HS-27A (cell line): ENCODE results near the gene TMX2.
"Not testable (repeated sequence)": the region's sequence is repeated elsewhere in the genome, so short reads cannot be mapped to it uniquely, and the experiment has no call there.

Source experiments
- DNase-seq: peaks from one replicate; pipeline ENCODE4 v3.0.0-alpha.2; 2012; ENCODE audit warnings: low read depth, missing footprints

The TMX2 gene, protein sequence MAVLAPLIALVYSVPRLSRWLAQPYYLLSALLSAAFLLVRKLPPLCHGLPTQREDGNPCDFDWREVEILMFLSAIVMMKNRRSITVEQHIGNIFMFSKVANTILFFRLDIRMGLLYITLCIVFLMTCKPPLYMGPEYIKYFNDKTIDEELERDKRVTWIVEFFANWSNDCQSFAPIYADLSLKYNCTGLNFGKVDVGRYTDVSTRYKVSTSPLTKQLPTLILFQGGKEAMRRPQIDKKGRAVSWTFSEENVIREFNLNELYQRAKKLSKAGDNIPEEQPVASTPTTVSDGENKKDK

DNA sequence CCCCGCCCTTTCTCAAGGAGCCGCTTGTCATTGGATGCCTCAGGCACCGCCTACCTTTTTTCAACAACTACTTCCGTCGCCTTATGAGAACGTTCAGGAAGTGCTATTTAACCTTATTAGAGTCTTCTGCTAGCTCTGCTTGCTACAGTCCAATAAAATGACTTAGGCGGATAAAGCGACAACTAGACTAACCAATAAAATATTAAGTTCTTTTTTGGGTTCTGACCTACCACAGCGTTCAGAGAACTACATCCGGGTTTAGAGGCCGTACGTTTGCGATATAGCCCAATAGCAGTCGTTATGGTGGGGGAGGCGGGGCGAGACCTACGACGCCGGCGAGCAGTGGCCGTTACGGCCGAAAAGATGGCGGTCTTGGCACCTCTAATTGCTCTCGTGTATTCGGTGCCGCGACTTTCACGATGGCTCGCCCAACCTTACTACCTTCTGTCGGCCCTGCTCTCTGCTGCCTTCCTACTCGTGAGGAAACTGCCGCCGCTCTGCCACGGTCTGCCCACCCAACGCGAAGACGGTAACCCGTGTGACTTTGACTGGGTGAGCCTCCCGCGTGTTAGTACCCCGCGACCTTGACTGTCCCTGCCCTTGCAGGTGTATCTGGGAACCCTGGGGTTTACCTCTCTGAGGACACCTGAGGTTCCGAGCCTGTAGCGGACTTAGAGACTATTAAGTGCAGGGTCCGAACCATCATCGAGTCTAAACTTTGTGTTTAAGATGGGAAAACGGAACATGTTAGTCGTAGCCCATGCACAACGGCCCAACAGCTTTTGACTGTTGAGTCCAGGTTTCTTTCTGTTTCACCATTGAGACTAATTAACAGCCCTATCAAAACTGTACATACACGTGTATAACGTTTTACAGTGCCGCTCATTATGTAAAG, at the start of gene TMX2:
Gene TMX2 (plus strand): TSS at position 338 of the 895 bp plus-strand sequence. CDS start 26 bp downstream, at position 364.
- peak; percentile 97 for DNase-seq

DNA sequence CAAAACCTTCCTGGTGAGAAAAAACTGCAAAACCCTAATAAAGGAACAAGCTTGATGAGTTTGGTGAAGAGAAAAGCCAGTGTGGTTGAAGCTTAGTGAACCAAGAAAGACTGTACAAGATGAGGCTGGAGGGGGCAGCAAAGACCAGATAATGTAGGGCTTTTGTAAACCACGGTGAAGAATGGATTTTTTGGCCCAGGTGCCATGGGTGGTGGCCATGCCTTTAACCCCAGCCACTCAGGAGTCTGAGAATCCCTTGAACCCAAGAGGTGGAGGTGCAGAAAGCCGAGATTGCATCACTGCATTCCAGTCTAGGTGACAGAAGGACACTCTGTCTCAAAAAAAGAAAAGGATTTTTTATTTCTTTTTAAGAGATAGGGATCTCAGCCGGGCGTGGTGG, 49.5 kb upstream of the TMX2 start:
- DNase-seq: no peak

DNA sequence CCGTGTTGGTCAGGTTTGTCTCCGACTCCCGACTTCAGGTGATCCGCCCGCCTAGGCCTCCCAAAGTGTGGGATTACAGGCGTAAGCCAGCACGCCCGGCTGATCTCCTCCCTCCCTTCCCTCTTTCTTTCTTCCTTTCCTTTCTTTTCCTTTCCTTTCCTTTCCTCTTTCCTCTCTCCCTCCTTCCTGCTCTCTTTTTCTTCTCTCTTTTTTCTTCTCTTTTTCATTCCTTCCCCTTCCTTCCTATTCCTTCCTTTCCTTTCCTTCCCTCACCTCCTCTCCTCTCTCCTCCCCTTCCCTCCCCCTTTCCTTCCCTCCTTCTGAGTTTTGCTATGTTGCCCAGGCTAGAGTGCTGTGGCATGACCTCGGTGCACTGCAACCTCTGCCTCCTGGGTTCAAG, 48.4 kb upstream of the TMX2 start:
- no peak for DNase-seq

DNA sequence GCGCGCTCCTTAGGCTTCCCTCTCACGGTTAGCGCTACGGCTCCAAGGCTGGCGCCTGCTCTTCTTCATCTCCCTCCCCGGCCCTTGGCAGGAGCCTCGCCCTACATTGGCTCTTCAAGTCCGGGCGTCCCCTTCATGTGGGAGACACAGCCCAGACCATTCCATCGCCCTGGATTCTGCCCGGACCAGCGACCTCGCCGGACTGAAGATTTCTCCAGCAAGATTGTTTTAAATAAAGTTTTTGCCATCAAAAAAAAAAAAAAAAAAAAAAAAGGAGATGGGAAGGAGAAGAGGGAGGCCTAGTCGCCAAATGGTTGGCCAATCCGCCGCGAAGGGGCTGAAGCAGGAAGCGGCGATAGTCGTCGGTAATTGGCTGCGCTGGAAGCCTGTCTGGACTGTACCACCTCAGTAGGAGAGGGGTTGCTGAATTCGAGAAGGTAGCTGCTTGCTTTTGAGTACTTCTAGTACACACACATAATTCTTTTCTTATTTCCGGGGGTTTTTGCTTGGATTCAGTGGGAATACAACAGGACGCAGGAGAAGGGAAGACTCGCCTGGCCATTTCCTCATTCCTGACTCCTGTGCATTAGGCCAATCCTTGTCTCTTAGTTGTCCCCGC, 45.2 kb upstream of the TMX2 start:
- DNase-seq: peak; percentile 98

DNA sequence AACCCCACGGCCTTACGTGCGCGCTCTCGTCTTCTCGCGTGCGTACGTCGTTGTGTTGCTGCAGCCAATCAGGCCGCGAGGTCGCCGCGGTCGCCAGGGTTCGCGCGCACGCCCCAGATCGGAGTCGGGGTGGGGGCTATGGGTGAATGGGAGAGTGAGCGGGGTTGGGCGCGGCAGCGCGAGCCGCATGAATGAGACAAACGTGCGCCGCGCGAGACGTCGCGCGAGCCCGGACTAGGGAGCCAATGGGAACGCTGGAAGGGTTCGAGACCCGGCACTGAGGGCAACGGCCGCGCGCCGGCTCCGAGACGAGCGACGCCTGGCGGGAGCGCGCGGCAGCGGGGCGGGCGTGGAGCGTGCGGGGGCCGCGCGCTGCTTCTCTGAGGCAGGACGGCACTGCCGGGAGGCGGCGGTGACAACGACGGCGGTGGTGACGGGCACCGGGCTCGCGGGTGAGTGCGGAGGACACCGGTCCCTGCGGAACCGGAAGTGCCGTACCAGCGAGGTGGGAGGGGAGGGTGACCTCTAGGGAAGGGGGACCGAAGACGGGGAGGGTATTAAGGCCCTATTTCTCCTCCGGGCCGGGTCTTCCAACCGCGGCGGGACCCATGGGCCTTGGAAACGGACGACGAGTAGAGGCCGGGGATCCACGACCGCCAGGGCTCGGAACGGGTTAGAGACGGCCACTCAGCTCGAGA, 44.5 kb upstream of the TMX2 start, which contains the start of gene ZDHHC5:
Gene ZDHHC5 (plus strand): TSS at position 379 of the 698 bp plus-strand sequence. CDS start 4,977 bp downstream, outside the sequence.
- no peak for DNase-seq

DNA sequence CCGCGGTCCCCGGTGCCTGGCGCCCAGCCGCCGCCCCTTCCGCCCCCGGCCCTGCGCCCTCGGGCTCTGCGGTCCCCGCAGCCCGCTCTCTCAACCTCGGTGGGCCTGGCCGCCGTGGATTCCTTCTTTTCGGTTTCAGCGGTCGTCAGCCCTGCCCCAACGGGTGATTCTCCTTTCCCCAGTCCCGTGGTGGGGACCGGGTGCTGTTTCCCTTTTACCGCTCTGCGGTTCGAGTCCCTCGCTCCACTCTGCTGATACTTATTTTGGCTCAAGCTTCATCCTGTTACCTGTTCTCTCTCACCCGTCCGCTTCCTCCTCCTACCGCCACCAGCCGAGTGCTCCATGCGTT, 44.0 kb upstream of the TMX2 start:
- DNase-seq: no peak

DNA sequence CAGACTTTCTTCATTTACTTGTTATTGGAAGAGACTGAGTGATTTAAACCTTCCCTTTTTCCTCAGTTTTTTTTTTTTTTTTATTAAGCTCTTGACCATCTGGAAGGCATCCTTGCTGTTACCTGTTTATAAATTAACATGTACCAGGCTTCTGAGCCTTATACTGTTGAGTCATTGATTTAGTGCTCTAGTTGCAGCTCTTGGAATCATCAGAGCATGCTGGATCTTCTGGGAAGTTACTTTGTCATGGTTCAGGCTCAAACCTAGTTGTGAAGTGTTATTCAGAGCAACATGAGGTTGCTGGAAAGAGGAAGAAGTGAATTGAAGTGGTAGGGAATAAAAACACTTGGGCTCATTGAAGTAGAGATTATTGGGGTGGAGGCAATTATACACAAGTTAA, 38.1 kb upstream of the TMX2 start:
- DNase-seq: no peak

DNA sequence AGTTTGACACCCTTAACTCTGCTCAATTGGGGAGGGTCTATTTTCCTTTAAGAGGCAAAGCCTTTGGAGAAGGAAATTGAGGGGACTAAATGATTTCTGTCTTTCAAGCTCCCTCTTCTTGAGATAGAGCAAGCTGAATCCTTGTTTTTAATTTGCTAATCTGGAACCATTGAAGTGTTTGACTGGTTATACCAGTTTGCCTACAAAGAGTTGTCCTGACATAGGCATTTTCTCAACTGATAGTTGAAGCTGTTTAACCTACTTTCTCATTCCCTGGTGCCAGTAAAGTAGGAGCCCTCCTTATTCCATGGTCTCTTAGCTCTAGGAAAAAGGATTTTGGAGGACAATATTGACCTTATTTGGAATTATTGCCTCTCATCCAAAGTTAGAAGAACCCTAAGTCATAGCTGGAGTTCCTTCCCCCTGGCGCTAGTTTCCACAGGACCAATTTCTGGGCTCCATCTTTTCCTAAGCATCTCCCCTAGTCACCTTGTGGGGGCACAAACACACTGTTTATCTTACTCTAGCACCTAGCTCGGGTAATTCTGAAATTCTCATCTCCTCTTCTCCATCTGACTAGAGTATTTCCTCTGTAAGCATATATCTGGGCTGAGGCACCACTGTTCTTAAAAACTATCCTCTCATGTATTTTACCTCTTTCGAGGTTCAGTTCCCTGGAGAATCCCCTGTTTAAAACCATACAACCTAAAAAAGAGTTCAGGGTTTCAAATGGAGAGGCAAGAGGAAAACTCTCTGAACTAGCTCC, 37.0 kb upstream of the TMX2 start:
- no peak for DNase-seq

DNA sequence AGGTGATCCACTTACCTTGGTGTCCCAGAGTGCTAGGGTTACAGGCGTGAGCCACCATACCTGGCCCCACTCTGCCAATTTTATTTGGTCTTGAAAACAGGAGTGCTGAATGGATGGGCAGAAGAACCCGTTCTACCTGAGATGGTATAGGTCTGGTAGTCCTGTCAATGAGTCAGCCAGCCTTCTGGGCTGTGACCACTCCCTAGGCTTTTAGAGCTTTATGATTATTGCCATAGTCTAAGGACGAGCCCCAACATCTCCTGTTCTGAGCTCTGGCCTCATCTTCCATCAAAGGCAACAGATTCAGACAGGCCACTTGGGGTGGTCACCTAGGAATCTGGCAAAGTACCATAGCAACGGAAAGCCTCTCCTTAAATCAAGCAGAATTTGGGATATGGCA, 33.0 kb upstream of the TMX2 start:
- no peak for DNase-seq

DNA sequence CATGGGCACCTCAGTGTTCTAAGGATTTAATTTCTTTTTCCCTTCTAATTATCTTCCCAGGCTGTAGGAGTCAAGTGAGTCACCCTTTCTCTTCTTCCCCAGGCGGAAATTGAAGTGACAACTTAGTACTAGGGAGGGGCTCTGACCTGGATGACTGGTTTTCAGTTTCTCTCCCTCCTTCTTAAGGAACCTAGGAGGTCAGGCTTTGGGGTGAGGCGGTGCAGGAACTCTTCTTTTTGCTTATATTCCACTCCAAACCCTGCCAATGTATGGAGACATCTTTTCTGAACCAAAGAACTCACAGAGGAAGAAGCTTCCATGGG, 31.9 kb upstream of the TMX2 start:
- DNase-seq: no peak

DNA sequence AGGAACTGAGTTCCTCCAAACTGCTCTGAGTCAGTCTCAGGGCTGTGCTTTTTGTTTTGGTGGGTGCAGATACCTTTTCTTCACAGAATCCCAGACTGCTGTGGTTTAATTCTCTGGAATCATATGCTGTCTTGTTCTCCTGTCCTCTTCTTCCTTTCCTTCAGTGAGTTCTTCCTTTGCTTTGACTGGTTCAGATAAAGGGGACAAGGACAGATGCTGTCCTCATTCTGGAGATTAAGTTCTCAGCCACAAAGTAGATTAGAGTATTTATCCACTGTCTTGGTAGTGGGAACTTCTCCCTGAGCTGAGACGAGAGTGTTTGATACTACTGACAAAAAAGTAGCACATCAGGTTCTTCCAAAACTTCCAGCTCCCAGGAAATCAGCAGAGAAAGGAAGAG, 31.2 kb upstream of the TMX2 start:
- no peak for DNase-seq

DNA sequence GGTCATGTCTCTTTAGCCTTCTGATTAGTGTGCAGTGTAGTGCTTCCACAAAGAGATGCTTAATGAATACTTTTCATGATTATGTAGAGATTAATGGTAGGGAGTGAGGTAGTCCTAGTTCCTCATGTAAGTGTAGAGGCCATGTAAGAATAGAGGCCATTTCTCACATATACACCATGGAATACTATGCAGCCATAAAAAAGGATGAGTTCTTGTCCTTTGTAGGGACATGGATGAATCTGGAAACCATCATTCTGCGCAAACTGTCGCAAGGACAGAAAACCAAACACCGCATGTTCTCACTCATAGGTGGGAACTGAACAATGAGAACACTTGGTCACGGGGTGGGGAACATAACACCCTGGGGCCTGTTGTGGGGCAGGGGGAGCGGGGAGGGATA, 21.9 kb upstream of the TMX2 start:
- not testable (repeated sequence) for DNase-seq

DNA sequence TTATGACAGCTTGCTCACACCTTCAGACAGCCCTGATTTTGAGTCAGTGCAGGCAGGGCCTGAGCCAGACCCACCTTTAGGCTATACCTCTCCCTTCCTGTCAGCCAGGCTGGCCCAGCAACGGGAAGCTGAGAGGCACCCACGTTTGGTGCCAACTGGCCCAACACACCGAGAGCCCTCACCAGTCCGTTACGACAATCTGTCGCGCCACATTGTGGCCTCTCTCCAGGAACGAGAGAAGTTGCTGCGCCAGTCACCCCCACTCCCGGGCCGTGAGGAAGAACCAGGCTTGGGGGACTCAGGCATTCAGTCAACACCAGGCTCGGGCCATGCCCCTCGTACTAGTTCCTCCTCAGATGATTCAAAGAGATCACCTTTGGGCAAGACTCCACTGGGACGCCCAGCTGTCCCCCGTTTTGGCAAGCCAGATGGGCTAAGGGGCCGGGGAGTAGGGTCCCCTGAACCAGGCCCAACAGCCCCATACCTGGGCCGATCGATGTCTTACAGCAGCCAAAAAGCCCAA, 13.5 kb upstream of the TMX2 start:
- DNase-seq: no peak

DNA sequence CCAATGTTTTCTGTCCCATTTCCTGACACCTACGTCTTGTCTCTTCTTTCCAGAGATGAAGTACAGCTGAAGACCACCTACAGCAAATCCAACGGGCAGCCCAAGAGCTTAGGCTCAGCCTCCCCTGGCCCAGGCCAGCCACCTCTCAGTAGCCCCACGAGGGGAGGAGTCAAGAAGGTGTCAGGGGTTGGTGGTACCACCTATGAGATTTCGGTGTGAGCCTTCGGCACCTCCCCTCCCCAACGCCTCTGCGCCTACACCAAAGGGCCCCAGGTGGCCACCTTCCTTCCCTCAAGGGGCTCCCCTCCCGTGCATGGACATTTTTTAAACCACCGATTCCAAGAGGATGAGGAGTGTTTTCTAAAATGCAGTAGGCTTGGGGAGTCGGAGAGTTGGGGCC, 12.6 kb upstream of the TMX2 start:
- DNase-seq: no peak

DNA sequence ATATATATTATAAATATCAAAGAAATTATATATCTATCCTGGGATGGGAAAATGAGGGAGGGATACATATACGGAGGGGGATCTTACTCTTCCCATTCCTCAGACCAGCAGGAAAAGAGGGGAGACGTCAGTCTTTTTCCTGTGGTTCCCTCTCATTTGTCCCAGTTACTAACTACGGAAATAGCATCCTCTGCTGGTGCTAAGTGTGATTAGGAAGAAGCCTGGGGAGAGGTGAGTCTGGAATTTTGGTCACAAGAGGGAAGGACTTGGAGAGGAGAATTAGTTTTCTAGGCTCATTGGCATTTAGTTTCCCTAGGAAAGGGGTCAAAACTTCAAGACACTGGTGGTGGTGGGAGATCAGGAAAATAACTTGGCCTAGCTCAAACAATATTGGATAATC, 12.0 kb upstream of the TMX2 start:
- DNase-seq: no peak

DNA sequence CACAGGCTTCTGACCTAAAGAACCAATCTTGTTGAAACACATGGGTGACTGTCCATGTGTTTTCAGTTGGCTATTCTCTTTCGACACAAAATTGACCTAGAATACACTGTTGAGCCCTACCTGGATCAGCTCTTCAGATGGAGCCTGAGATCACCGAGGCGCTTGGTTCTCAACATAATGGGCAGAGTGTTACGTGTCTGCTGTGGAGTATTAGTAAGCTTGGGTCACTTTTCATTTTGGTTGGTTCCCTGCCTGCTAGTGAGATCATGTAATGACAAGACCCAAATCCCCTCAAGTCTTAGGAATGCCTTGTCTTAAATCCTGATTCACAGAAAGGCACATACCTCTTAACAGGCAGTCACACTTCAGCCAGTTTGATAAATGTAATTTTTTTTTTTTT, 9.1 kb upstream of the TMX2 start:
- DNase-seq: no peak

DNA sequence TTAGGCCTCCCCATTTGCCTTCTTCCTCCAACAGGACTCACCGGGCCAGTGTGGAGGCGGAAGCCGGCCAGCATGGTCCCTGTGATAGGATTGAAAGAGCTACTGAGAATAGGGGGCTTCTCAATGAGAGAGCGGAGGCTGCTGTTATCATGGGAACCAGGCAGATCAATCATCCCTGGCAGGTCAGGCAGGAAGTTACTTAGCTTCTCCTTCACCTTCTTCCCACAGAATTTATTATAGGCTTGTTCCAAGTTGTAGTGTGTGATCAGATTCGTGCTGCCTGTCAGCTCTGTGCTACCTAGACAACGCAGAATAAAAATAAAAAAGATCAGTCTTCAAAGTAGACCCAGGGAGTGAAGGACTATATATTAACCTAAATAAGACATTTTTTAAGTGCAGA, 7.5 kb upstream of the TMX2 start:
- DNase-seq: no peak

DNA sequence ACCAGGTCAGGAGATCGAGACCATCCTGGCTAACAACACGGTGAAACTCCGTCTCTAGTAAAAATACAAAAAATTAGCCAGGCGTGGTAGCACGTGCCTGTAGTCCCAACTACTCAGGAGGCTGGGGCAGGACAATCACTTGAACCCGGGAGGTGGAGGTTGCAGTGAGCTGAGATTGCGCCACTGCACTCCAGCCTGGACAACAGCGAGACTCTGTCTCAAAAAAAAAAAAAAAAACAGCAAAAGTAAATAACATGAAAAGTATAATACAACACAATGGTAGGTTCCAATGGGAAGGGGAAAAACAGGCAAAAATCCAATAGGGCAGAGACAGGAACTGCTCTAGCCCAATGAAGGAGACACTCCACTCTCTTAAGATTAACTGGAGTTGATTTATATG, 7.0 kb upstream of the TMX2 start:
- DNase-seq: not testable (repeated sequence)

DNA sequence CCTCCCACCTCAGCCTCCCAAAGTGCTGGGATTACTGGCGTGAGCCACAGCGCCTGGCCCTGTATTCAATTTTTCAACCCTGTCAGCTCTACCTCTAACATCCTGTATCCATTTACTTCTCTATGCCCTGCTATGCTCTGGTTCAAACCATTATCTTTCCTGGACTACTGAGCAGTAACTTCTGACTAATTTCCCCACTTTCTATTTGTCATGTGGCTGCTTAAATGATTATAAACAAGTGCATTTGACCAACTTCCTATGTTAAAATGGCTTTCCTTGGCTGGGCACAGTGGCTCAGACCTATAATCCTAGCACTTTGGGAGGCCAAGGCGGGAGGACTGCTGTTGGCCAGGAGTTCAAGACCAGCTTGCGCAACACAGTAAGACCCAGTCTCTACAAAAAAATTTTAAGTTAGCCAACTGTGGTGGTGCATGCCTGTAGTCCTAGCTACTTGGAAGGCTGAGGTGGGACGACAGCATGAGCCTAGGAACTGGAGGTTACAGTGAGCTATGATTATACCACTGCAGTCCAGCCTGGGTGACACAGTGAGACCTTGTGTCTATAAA, 2.5 kb upstream of the TMX2 start:
- DNase-seq: no peak

DNA sequence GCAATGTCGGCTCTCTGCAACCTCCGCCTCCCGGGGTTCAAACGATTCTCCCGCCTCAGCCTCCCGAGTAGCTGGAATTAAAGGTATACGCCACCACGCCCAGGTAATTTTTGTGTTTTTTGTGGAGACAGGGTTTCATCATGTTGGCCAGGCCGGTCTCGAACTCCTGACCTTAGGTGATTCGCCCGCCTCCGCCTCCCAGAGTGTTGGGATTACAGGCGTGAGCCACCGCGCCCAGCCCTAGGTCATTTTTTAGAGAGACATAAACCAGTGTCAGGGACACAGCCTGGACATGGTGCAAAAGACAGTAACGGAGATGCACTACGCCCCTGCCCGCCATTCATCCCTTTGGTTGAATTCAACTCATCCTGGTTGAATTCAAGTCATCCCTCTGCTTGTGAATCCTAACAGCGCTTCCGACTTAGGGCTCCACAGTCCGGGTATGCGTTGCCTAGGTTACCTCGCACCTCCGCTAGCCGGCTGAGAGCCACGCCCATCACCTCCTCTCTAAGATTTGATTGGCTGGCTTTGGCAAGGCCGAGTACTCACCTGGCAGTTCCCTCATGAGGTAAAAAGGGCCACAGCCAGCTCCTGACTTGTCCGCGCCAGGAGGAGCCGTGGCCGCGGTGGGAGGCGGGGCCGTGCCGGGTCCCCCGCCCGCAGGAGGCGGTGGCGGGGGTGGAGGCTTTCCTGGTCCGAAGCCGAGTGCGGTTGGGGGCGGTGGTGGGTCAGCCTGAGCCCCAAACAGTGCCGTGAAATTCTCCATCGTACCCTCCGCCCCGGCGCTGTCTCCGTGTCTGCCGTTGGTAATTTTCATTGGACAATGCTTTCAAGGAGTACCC, 758 bp upstream of the TMX2 start, which contains the start of gene MED19:
Gene MED19 (minus strand): TSS at position 802 of the 842 bp plus-strand sequence. CDS start 36 bp downstream, at position 766.
- peak; percentile 24 for DNase-seq
